GM19463 (cell line): Measurements from ENCODE around the gene TIAL1.
A peak's percentile ranks its signal among the peaks of the same experiment; 100 is the strongest.
"Not testable (repeated sequence)": the region's sequence is repeated elsewhere in the genome, so short reads cannot be mapped to it uniquely, and the experiment has no call there.

Experiments used
- ATAC-seq: cut with Tn5 transposase; IDR thresholded peaks from one replicate; pipeline ENCODE4 v1.9.1; 2021; ENCODE audit warnings: mild to moderate bottlenecking, moderate library complexity; ENCODE audit not compliant: unreplicated experiment

Gene TIAL1

GRCh38 chr10:119596537-119597404 lies at the start of gene TIAL1:
Gene TIAL1 (minus strand): TSS chr10:119596964. CDS start chr10:119596465, 499 bp downstream.
- peak; percentile 88 for ATAC-seq

- ATAC-seq, result no peak
These were observed 48.2 kb upstream of the TIAL1 start for GRCh38 chr10:119644994-119645393.

GRCh38 chr10:119644205-119644814 lies 47.5 kb upstream of the TIAL1 start:
- no peak for ATAC-seq

GRCh38 chr10:119643306-119644204 lies 46.8 kb upstream of the TIAL1 start:
- ATAC-seq, result no peak

GRCh38 chr10:119642556-119643111 lies 45.9 kb upstream of the TIAL1 start:
- ATAC-seq, result no peak

GRCh38 chr10:119640875-119641526 lies 44.2 kb upstream of the TIAL1 start:
- ATAC-seq, result no peak

- no peak for ATAC-seq
These were observed 43.6 kb upstream of the TIAL1 start for GRCh38 chr10:119640384-119640783.

GRCh38 chr10:119638982-119639381 lies 42.2 kb upstream of the TIAL1 start:
- no peak for ATAC-seq

- ATAC-seq, result no peak
These were observed 40.9 kb upstream of the TIAL1 start for GRCh38 chr10:119637631-119638030.

- ATAC-seq, result no peak
These were observed 37.4 kb upstream of the TIAL1 start for GRCh38 chr10:119634219-119634544.

- no peak for ATAC-seq
These were observed 36.9 kb upstream of the TIAL1 start for GRCh38 chr10:119633538-119634218.

GRCh38 chr10:119630300-119630699 lies 33.5 kb upstream of the TIAL1 start:
- ATAC-seq, result no peak

- ATAC-seq, result no peak
These were observed 29.0 kb upstream of the TIAL1 start for GRCh38 chr10:119625570-119626280.

- ATAC-seq, result no peak
These were observed 24.3 kb upstream of the TIAL1 start for GRCh38 chr10:119621078-119621384.

GRCh38 chr10:119620241-119621077 lies 23.7 kb upstream of the TIAL1 start:
- no peak for ATAC-seq

GRCh38 chr10:119619811-119620210 lies 23.0 kb upstream of the TIAL1 start:
- ATAC-seq, result not testable (repeated sequence)

GRCh38 chr10:119619215-119619614 lies 22.5 kb upstream of the TIAL1 start:
- no peak for ATAC-seq

GRCh38 chr10:119616882-119617570 lies 20.3 kb upstream of the TIAL1 start:
- no peak for ATAC-seq
